HepG2 (cell line): ENCODE measurements around the gene SAE1. TPM values are rescaled to one million over a fixed set of nuclear protein-coding genes. Genes with fewer than 3 reads are reported as not detected.

Experiments used
- ATF4 ChIP-seq, 2 experiments: fragments of 450-650 bp in 1 of 2; sonication (generic) in 1 of 2; formaldehyde crosslinking; IDR thresholded peaks; 2 replicates each; pipeline versions ENCODE4 v1.5.0 to v1.8.0; 2020 to 2022; ENCODE audit warnings: mild to moderate bottlenecking in 1 of 2, missing genetic modification reagents in 1 of 2
- DNMT1 ChIP-seq: sonication (generic); formaldehyde crosslinking; IDR thresholded peaks from 2 replicates; pipeline ENCODE4 v1.5.1; 2020; ENCODE audit warnings: mild to moderate bottlenecking, missing genetic modification reagents
- EEA1 ChIP-seq: sonication (generic); formaldehyde crosslinking; IDR thresholded peaks from 2 replicates; pipeline ENCODE4 v1.5.1; 2020; ENCODE audit warnings: mild to moderate bottlenecking, missing genetic modification reagents, borderline replicate concordance
- ELF3 ChIP-seq: IDR thresholded peaks from 2 replicates; pipeline ENCODE4 v1.6.1; 2016; ENCODE audit warnings: missing genetic modification reagents, missing compliant biosample characterization
- GATA4 ChIP-seq: sonication (generic); IDR thresholded peaks from 2 replicates; pipeline ENCODE4 v1.6.1; 2016; ENCODE audit warnings: antibody characterized with exemption, low read depth, borderline replicate concordance
- IRF2 ChIP-seq: IDR thresholded peaks from 2 replicates; pipeline ENCODE4 v1.6.1; 2018; ENCODE audit warnings: missing genetic modification reagents, missing compliant biosample characterization
- NFIC ChIP-seq: IDR thresholded peaks from 2 replicates; pipeline ENCODE4 v1.6.1; 2012; ENCODE audit warnings: mild to moderate bottlenecking, low read length, inconsistent platforms
- NFKBIZ ChIP-seq: IDR thresholded peaks from 2 replicates; pipeline ENCODE4 v1.6.1; 2018; ENCODE audit warnings: missing genetic modification reagents, missing compliant biosample characterization
- NR2C2 ChIP-seq: sonication (generic); formaldehyde crosslinking; IDR thresholded peaks from 2 replicates; pipeline ENCODE4 v1.4.0; 2020; ENCODE audit warnings: missing genetic modification reagents, mild to moderate bottlenecking, moderate library complexity, borderline replicate concordance
- PHF5A ChIP-seq: IDR thresholded peaks from one replicate; pipeline ENCODE4 v1.6.1; 2018; ENCODE audit warnings: low read depth, missing genetic modification reagents; ENCODE audit not compliant: unreplicated experiment
- REPIN1 ChIP-seq: sonication (generic); formaldehyde crosslinking; IDR thresholded peaks from 2 replicates; pipeline ENCODE4 v1.8.0; 2022; ENCODE audit warnings: missing genetic modification reagents, low read depth, mild to moderate bottlenecking, borderline replicate concordance
- YY1 ChIP-seq: IDR thresholded peaks from 2 replicates; pipeline ENCODE4 v1.6.1; 2011; ENCODE audit warnings: low read length, low read depth, moderate library complexity, mild to moderate bottlenecking; ENCODE audit not compliant: insufficient read depth, insufficient replicate concordance
- ZMYM4 ChIP-seq: sonication (generic); formaldehyde crosslinking; IDR thresholded peaks from 2 replicates; pipeline ENCODE4 v1.8.1; 2023; ENCODE audit warnings: mild to moderate bottlenecking, missing genetic modification reagents
- ZNF280D ChIP-seq: sonication (generic); formaldehyde crosslinking; IDR thresholded peaks from 2 replicates; pipeline ENCODE4 v1.5.1; 2020; ENCODE audit warnings: mild to moderate bottlenecking, missing genetic modification reagents
- ZNF772 ChIP-seq: sonication (generic); formaldehyde crosslinking; IDR thresholded peaks from 2 replicates; pipeline ENCODE4 v1.5.0; 2020; ENCODE audit warnings: mild to moderate bottlenecking, missing genetic modification reagents
- ZNF878 ChIP-seq: sonication (generic); formaldehyde crosslinking; IDR thresholded peaks from 2 replicates; pipeline ENCODE4 v1.8.1; 2023; ENCODE audit warnings: mild to moderate bottlenecking, missing genetic modification reagents, moderate library complexity
- polyA plus RNA-seq, 8 experiments: library from polyadenylated mRNA; depleted of rRNA in 3 of 8; stranded (reverse) in 7 of 8; unstranded in 1 of 8; fragments of >200 nt; fragmentation: Illumina TruSeq in 4 of 8; extraction: Trizol in 4 of 8; gene quantifications; 2 replicates each; pipeline versions ENCODE4 v1.2.1 to v1.2.3, GENCODE V29; 2011 to 2016; ENCODE audit warnings: low read depth in 4 of 8, missing spikeins in 1 of 8, mixed read lengths in 1 of 8; ENCODE audit not compliant: insufficient read depth in 1 of 8
- total RNA-seq, 5 experiments: library from RNA; depleted of rRNA; stranded (reverse); fragments of >200 nt; fragmentation: Illumina TruSeq; extraction: Trizol; gene quantifications; 2 replicates each; pipeline ENCODE4 v1.2.3, GENCODE V29; 2016; ENCODE audit warnings: low read depth in 1 of 5
- TF ChIP-seq, protein P1 (sequence below): sonication (generic); formaldehyde crosslinking; IDR thresholded peaks from 2 replicates; pipeline ENCODE4 v1.4.0; 2020; ENCODE audit warnings: missing genetic modification reagents, borderline replicate concordance

Gene SAE1
- total and polyA plus RNA-seq, 2 of the 13 experiments (the other 11 are each of a cell fraction or from before 2014, with no cell fraction given), result 87.6 to 197 TPM

GRCh38 chr19:47227352-47228167, 96.9 kb downstream of the SAE1 start (continued):
- TF ChIP-seq, protein P1, sequence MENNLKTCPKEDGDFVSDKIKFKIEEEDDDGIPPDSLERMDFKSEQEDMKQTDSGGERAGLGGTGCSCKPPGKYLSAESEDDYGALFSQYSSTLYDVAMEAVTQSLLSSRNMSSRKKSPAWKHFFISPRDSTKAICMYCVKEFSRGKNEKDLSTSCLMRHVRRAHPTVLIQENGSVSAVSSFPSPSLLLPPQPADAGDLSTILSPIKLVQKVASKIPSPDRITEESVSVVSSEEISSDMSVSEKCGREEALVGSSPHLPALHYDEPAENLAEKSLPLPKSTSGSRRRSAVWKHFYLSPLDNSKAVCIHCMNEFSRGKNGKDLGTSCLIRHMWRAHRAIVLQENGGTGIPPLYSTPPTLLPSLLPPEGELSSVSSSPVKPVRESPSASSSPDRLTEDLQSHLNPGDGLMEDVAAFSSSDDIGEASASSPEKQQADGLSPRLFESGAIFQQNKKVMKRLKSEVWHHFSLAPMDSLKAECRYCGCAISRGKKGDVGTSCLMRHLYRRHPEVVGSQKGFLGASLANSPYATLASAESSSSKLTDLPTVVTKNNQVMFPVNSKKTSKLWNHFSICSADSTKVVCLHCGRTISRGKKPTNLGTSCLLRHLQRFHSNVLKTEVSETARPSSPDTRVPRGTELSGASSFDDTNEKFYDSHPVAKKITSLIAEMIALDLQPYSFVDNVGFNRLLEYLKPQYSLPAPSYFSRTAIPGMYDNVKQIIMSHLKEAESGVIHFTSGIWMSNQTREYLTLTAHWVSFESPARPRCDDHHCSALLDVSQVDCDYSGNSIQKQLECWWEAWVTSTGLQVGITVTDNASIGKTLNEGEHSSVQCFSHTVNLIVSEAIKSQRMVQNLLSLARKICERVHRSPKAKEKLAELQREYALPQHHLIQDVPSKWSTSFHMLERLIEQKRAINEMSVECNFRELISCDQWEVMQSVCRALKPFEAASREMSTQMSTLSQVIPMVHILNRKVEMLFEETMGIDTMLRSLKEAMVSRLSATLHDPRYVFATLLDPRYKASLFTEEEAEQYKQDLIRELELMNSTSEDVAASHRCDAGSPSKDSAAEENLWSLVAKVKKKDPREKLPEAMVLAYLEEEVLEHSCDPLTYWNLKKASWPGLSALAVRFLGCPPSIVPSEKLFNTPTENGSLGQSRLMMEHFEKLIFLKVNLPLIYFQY (CRISPR knock-in tag), result peak; percentile 20; the same call in 1 of the 2 replicates
- peak; percentile 51; the same call in 1 of the 2 replicates for TF ChIP-seq ZMYM4 (CRISPR knock-in tag)
- TF ChIP-seq GATA4, result 0 out of 2 replicates have a peak, but pooled peaks have one; percentile 14
- peak; percentile 75 for TF ChIP-seq NR2C2 (CRISPR knock-in tag)
- TF ChIP-seq ATF4 (CRISPR knock-in tag; IDR thresholded peaks at IDR 0.05), result peak in 1 of 2 experiments; percentile 58; a peak in 1 of 4 replicates
- peak; percentile 30 for TF ChIP-seq ZNF772 (CRISPR knock-in tag)
- no peak for TF ChIP-seq YY1
- TF ChIP-seq NFKBIZ (CRISPR knock-in tag), result peak; percentile 58; the same call in 1 of the 2 replicates
- peak; percentile 38 for TF ChIP-seq ELF3 (CRISPR knock-in tag)
- peak; percentile 51; the same call in 1 of the 2 replicates for TF ChIP-seq IRF2 (CRISPR knock-in tag)
- TF ChIP-seq NFIC, result peak; percentile 64; the same call in 1 of the 2 replicates
- TF ChIP-seq EEA1 (CRISPR knock-in tag), result no peak
- 0 out of 2 replicates have a peak, but pooled peaks have one; percentile 0 for TF ChIP-seq REPIN1 (CRISPR knock-in tag)
- no peak for TF ChIP-seq PHF5A (CRISPR knock-in tag)
- TF ChIP-seq DNMT1 (CRISPR knock-in tag), result no peak
- TF ChIP-seq ZNF280D (CRISPR knock-in tag), result 0 out of 2 replicates have a peak, but pooled peaks have one; percentile 8
- peak; percentile 34 for TF ChIP-seq ZNF878 (CRISPR knock-in tag)
